ENCODE data around the gene NDOR1. TPM values are rescaled to one million over a fixed set of nuclear protein-coding genes. Genes with fewer than 3 reads are reported as not detected.

NDOR1 gene
- total RNA-seq, 1 donor from 2014 or later, result 20.5 TPM

GRCh38 chr9:137251194-137251461 lies 45.6 kb downstream of the NDOR1 start, which contains the start of gene STPG3:
TSS of gene STPG3 (plus strand) at chr9:137251286. CDS start at chr9:137251287, 1 bp downstream.
- no peak within 1 kb of the TSS for H3K27ac Mint-ChIP-seq (ENCODE audit: unreplicated experiment)
- no peak for DNase-seq (ENCODE audit: extremely low spot score, unreplicated experiment)
- H3K36me3 Mint-ChIP-seq (ENCODE audit: unreplicated experiment), result no peaks in the 10 kb centered on the region
- H3K27me3 Mint-ChIP-seq (ENCODE audit: unreplicated experiment), result no peaks in the 10 kb centered on the region
- H3K4me1 Mint-ChIP-seq (ENCODE audit: unreplicated experiment), result peaks cover 11% of the 10 kb centered on the region
- no peak within 1 kb of the TSS for H3K4me3 Mint-ChIP-seq (ENCODE audit: unreplicated experiment)
- TF ChIP-seq CTCF (IDR thresholded peaks at IDR 0.05), result no peak
- H3K9me3 Mint-ChIP-seq (ENCODE audit: unreplicated experiment), result no peaks in the 10 kb centered on the region

- Mint-ChIP-seq H3K36me3 (ENCODE audit: unreplicated experiment) (no peaks in the 10 kb centered on the region), H3K9me3 (ENCODE audit: unreplicated experiment) (no peaks in the 10 kb centered on the region), H3K4me3 (ENCODE audit: unreplicated experiment) (no peak overlapping the region), H3K27ac (ENCODE audit: unreplicated experiment) (no peak overlapping the region), H3K4me1 (ENCODE audit: unreplicated experiment) (peaks cover 16% of the 10 kb centered on the region), H3K27me3 (ENCODE audit: unreplicated experiment) (no peaks in the 10 kb centered on the region)
- TF ChIP-seq CTCF (IDR thresholded peaks at IDR 0.05), result no peak
- no peak for DNase-seq (ENCODE audit: extremely low spot score, unreplicated experiment)
These were observed 46.2 kb downstream of the NDOR1 start for GRCh38 chr9:137251490-137252268.

GRCh38 chr9:137252555-137253506 lies 47.3 kb downstream of the NDOR1 start:
- no peak for DNase-seq (ENCODE audit: extremely low spot score, unreplicated experiment)
- no peak overlapping the region for H3K27ac Mint-ChIP-seq (ENCODE audit: unreplicated experiment)
- no peaks in the 10 kb centered on the region for H3K36me3 Mint-ChIP-seq (ENCODE audit: unreplicated experiment)
- no peaks in the 10 kb centered on the region for H3K27me3 Mint-ChIP-seq (ENCODE audit: unreplicated experiment)
- TF ChIP-seq CTCF (IDR thresholded peaks at IDR 0.05), result no peak
- no peak overlapping the region for H3K4me3 Mint-ChIP-seq (ENCODE audit: unreplicated experiment)
- H3K4me1 Mint-ChIP-seq (ENCODE audit: unreplicated experiment), result peaks cover 15% of the 10 kb centered on the region
- H3K9me3 Mint-ChIP-seq (ENCODE audit: unreplicated experiment), result no peaks in the 10 kb centered on the region

- no peak for DNase-seq (ENCODE audit: extremely low spot score, unreplicated experiment)
- H3K4me1 Mint-ChIP-seq (ENCODE audit: unreplicated experiment), result peaks cover 15% of the 10 kb centered on the region
- no peaks in the 10 kb centered on the region for H3K9me3 Mint-ChIP-seq (ENCODE audit: unreplicated experiment)
- peak overlapping the region; percentile 87 for H3K4me3 Mint-ChIP-seq (ENCODE audit: unreplicated experiment)
- no peaks in the 10 kb centered on the region for H3K36me3 Mint-ChIP-seq (ENCODE audit: unreplicated experiment)
- TF ChIP-seq CTCF (IDR thresholded peaks at IDR 0.05), result no peak
- peak overlapping the region; percentile 79 for H3K27ac Mint-ChIP-seq (ENCODE audit: unreplicated experiment)
- no peaks in the 10 kb centered on the region for H3K27me3 Mint-ChIP-seq (ENCODE audit: unreplicated experiment)
These were observed 48.5 kb downstream of the NDOR1 start for GRCh38 chr9:137253717-137254623.
